Omental fat pad (tissue), 4 donors: ENCODE data around the gene BOC. TPM values are rescaled to one million over a fixed set of nuclear protein-coding genes. Genes with fewer than 3 reads are reported as not detected.

Experiments used
- total RNA-seq, 4 donors: library from RNA; depleted of rRNA; stranded (reverse); fragments of >200 nt; gene quantifications; one replicate each; pipeline ENCODE4 v1.1.0, GENCODE V29; 2016

The BOC gene
- total RNA-seq, 4 donors from 2014 or later: 28.1 to 103 (median 54.0) TPM

Other genes with a start within 250 kb of the BOC start
- gene CD200R1, start 236.5 kb upstream of the BOC start, total RNA-seq: 1 to 10 TPM; 1.1 to 4.3 (median 3.0) TPM
- 10 to 100 TPM; 13.9 to 21.6 (median 17.2) TPM for gene GTPBP8, start 220.6 kb upstream of the BOC start, total RNA-seq
- gene CFAP44, start 229.9 kb downstream of the BOC start, total RNA-seq: 1 to 10 TPM; 1.6 to 8.4 (median 3.8) TPM